DND-41 (cell line): ENCODE measurements around the gene SLC16A12.

Experiments
- ATAC-seq: fragments of 200-7000 bp; cut with Tn5 transposase; 3 replicates; pipeline ENCODE4 v1.9.1; 2021; ENCODE audit warnings: low read depth; ENCODE audit not compliant: insufficient read depth
- DNase-seq: peaks from one replicate; pipeline ENCODE4 v3.0.0-alpha.2; 2020
- H2AFZ ChIP-seq: 2 replicates; pipeline ENCODE4 v1.6.0; 2012; ENCODE audit warnings: low read depth, low read length
- H3K27ac ChIP-seq: 2 replicates; pipeline ENCODE4 v1.5.1; 2012; ENCODE audit warnings: low read length, inconsistent platforms
- H3K27me3 ChIP-seq: fragments of 200-600 bp; sonication (generic); 2 replicates; pipeline ENCODE4 v1.6.0; 2012; ENCODE audit warnings: low read length, mild to moderate bottlenecking, inconsistent platforms; ENCODE audit not compliant: insufficient read depth, poor library complexity
- H3K36me3 ChIP-seq: 2 replicates; pipeline ENCODE4 v1.5.1; 2012; ENCODE audit warnings: low read length, inconsistent platforms; ENCODE audit not compliant: insufficient read depth
- H3K4me1 ChIP-seq: 2 replicates; pipeline ENCODE4 v1.5.1; 2012; ENCODE audit warnings: mild to moderate bottlenecking, low read length; ENCODE audit not compliant: insufficient read depth
- H3K4me2 ChIP-seq: 2 replicates; pipeline ENCODE4 v1.6.0; 2012; ENCODE audit warnings: mild to moderate bottlenecking, moderate library complexity, low read length, inconsistent platforms; ENCODE audit not compliant: insufficient read depth
- H3K4me3 ChIP-seq, 2 experiments: fragments of 200-600 bp in 1 of 2; shearing (Covaris generic) in 1 of 2; 2 replicates each; pipeline ENCODE4 v1.5.1; 2012 to 2016; ENCODE audit warnings: inconsistent platforms in 2 of 2, low read length in 2 of 2, mild to moderate bottlenecking in 2 of 2, low read depth in 1 of 2, moderate library complexity in 1 of 2
- H3K79me2 ChIP-seq: 2 replicates; pipeline ENCODE4 v1.6.0; 2012; ENCODE audit warnings: low read length, inconsistent platforms; ENCODE audit not compliant: insufficient read depth
- H3K9ac ChIP-seq: 2 replicates; pipeline ENCODE4 v1.6.0; 2012; ENCODE audit warnings: low read depth, mild to moderate bottlenecking, inconsistent platforms, low read length, moderate library complexity
- H3K9me3 ChIP-seq: 2 replicates; pipeline ENCODE4 v1.5.1; 2012; ENCODE audit warnings: low read length, moderate library complexity, mild to moderate bottlenecking, inconsistent platforms; ENCODE audit not compliant: insufficient read depth, severe bottlenecking
- H4K20me1 ChIP-seq: 2 replicates; pipeline ENCODE4 v1.6.0; 2012; ENCODE audit warnings: low read length; ENCODE audit not compliant: insufficient read depth
- CTCF ChIP-seq: IDR thresholded peaks from 2 replicates; pipeline ENCODE4 v1.5.1; 2012; ENCODE audit warnings: borderline replicate concordance, low read length, moderate library complexity, mild to moderate bottlenecking; ENCODE audit not compliant: poor library complexity, severe bottlenecking; ENCODE audit errors: extremely low read depth
- EZH2 ChIP-seq: IDR thresholded peaks from 3 replicates; pipeline ENCODE4 v1.6.1; 2012; ENCODE audit warnings: borderline replicate concordance, low read depth, mild to moderate bottlenecking, moderate library complexity, low read length, inconsistent platforms; ENCODE audit not compliant: severe bottlenecking

SLC16A12 gene

GRCh38 chr10:89576696-89577095 lies 41.3 kb upstream of the SLC16A12 start:
- TF ChIP-seq EZH2 = no peak
- TF ChIP-seq CTCF = no peak
- H3K4me3 ChIP-seq = no peak overlapping the region
- H3K4me2 ChIP-seq = no peak overlapping the region
- no peaks in the 10 kb centered on the region for H3K79me2 ChIP-seq
- ATAC-seq (no peak), DNase-seq (no peak)
- H3K27ac ChIP-seq = no peak overlapping the region
- H3K27me3 ChIP-seq = no peaks in the 10 kb centered on the region
- H3K4me1 ChIP-seq = no peaks in the 10 kb centered on the region
- H3K9me3 ChIP-seq = no peaks in the 10 kb centered on the region
- H2AFZ ChIP-seq = no peak overlapping the region
- H4K20me1 ChIP-seq = no peaks in the 10 kb centered on the region
- H3K36me3 ChIP-seq = no peaks in the 10 kb centered on the region
- H3K9ac ChIP-seq = no peak overlapping the region

- no peaks in the 10 kb centered on the region for H3K27me3 ChIP-seq
- no peaks in the 10 kb centered on the region for H3K36me3 ChIP-seq
- H3K4me3 ChIP-seq = no peak overlapping the region
- no peak overlapping the region for H3K27ac ChIP-seq
- no peaks in the 10 kb centered on the region for H3K4me1 ChIP-seq
- no peaks in the 10 kb centered on the region for H4K20me1 ChIP-seq
- H3K9me3 ChIP-seq = no peaks in the 10 kb centered on the region
- no peak overlapping the region for H2AFZ ChIP-seq
- no peak overlapping the region for H3K9ac ChIP-seq
- TF ChIP-seq CTCF (no peak), EZH2 (no peak)
- H3K4me2 ChIP-seq = no peak overlapping the region
- DNase-seq = no peak
- no peaks in the 10 kb centered on the region for H3K79me2 ChIP-seq
- no peak for ATAC-seq
Observed at GRCh38 chr10:89576022-89576421, 40.6 kb upstream of the SLC16A12 start.

- Histone ChIP-seq H3K27me3 (no peaks in the 10 kb centered on the region), H3K27ac (no peak overlapping the region), H3K36me3 (no peaks in the 10 kb centered on the region), H3K9me3 (no peaks in the 10 kb centered on the region), H3K9ac (no peak overlapping the region), H3K4me1 (no peaks in the 10 kb centered on the region), H2AFZ (no peak overlapping the region), H3K4me2 (no peak overlapping the region), H3K4me3 (no peak overlapping the region), H3K79me2 (no peaks in the 10 kb centered on the region), H4K20me1 (no peaks in the 10 kb centered on the region)
- DNase-seq = no peak
- TF ChIP-seq EZH2 (no peak), CTCF (no peak)
- ATAC-seq = no peak
Observed at GRCh38 chr10:89575031-89575430, 39.6 kb upstream of the SLC16A12 start.

GRCh38 chr10:89574368-89574767 lies 39.0 kb upstream of the SLC16A12 start:
- TF ChIP-seq EZH2 = no peak
- no peak for TF ChIP-seq CTCF
- Histone ChIP-seq H3K27ac (no peak overlapping the region), H3K4me1 (no peaks in the 10 kb centered on the region), H3K9ac (no peak overlapping the region), H3K79me2 (no peaks in the 10 kb centered on the region), H3K36me3 (no peaks in the 10 kb centered on the region), H3K4me2 (no peak overlapping the region), H3K9me3 (no peaks in the 10 kb centered on the region), H2AFZ (no peak overlapping the region), H3K27me3 (no peaks in the 10 kb centered on the region), H3K4me3 (no peak overlapping the region), H4K20me1 (no peaks in the 10 kb centered on the region)
- DNase-seq (no peak), ATAC-seq (no peak)
